Measurements from ENCODE around the gene EZR.

DNA sequence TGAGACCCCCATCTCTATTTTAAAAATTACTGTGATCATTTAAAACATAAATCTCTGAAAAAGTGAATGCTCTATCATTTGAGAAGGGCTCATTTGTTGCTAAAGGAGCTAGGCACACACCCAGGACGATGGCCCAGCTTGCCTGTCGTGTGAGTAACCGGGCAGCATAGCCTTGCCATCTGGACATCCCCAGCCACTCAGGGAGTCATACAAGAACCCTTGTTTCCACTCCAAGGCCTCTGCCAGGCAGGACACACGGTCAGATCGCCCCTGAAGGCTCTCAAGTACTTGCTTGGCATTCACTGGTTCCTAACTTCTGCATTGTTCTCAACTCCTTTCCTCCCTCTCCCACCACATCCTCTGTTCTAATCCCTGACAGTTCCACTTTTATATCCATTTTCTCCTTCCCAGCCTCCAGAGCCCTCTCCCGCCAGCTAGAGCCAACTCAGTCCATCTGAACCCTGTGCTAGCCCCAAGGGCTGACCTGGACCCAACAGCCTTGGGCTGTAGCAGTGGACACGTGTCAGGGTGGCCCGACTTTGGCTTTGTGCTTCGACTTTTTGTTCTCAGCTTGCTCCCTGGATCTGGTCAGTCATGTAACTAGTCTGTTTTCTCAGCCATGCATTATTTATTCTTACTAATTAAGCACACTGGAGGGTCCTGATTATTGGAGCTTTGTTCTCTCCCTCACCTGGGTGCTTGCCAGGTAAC, 15.7 kb upstream of the EZR start:
- TF ChIP-seq, protein P1, sequence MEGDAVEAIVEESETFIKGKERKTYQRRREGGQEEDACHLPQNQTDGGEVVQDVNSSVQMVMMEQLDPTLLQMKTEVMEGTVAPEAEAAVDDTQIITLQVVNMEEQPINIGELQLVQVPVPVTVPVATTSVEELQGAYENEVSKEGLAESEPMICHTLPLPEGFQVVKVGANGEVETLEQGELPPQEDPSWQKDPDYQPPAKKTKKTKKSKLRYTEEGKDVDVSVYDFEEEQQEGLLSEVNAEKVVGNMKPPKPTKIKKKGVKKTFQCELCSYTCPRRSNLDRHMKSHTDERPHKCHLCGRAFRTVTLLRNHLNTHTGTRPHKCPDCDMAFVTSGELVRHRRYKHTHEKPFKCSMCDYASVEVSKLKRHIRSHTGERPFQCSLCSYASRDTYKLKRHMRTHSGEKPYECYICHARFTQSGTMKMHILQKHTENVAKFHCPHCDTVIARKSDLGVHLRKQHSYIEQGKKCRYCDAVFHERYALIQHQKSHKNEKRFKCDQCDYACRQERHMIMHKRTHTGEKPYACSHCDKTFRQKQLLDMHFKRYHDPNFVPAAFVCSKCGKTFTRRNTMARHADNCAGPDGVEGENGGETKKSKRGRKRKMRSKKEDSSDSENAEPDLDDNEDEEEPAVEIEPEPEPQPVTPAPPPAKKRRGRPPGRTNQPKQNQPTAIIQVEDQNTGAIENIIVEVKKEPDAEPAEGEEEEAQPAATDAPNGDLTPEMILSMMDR (IDR thresholded peaks at IDR 0.05) = no peak
- no peak for TF ChIP-seq POLR2A (IDR thresholded peaks at IDR 0.05)

Data from esophagus squamous epithelium (tissue), 4 donors.